Measurements from ENCODE around the gene STOML1. TPM values are rescaled to one million over a fixed set of nuclear protein-coding genes. Genes with fewer than 3 reads are reported as not detected.

The STOML1 gene
- total RNA-seq, 1 donor = 14.1 TPM

- H3K4me2 ChIP-seq (ENCODE audit: insufficient read depth, low read length) = no peak overlapping the region
- H2AFZ ChIP-seq (ENCODE audit: low read length) = no peak overlapping the region
- H3K4me1 ChIP-seq (ENCODE audit: insufficient read depth, low read length) = peaks cover 57% of the 10 kb centered on the region
- no peaks in the 10 kb centered on the region for H3K27me3 ChIP-seq (ENCODE audit: insufficient read depth, low read length)
- TF ChIP-seq CTCF (IDR thresholded peaks at IDR 0.05; ENCODE audit: extremely low read depth, low read depth, low read length) = no peak
- H3K27ac ChIP-seq (ENCODE audit: low read depth, low read length) = no peak overlapping the region
- no peak overlapping the region for H3K4me3 ChIP-seq (ENCODE audit: insufficient read depth, low read length)
- no peaks in the 10 kb centered on the region for H4K20me1 ChIP-seq (ENCODE audit: insufficient read depth, low read length)
- H3K9me3 ChIP-seq (ENCODE audit: low read depth, low read length) = no peaks in the 10 kb centered on the region
- H3K79me2 ChIP-seq (ENCODE audit: insufficient read depth, low read length) = peaks cover 4% of the 10 kb centered on the region
- H3K36me3 ChIP-seq (ENCODE audit: insufficient read depth, low read length) = no peaks in the 10 kb centered on the region
- DNase-seq (ENCODE audit: insufficient read length, low spot score, missing footprints) = no peak
These were observed 6.8 kb downstream of the STOML1 start for GRCh38 chr15:73985101-73985873.

GRCh38 chr15:73984208-73984979 lies 7.7 kb downstream of the STOML1 start:
- Histone ChIP-seq H2AFZ (ENCODE audit: low read length) (no peak overlapping the region), H3K4me1 (ENCODE audit: insufficient read depth, low read length) (peaks cover 48% of the 10 kb centered on the region)

GRCh38 chr15:73983773-73984172 lies 8.3 kb downstream of the STOML1 start:
- no peaks in the 10 kb centered on the region for H3K9me3 ChIP-seq (ENCODE audit: low read depth, low read length)
- no peaks in the 10 kb centered on the region for H3K79me2 ChIP-seq (ENCODE audit: insufficient read depth, low read length)
- H3K4me3 ChIP-seq (ENCODE audit: insufficient read depth, low read length) = no peak overlapping the region
- H2AFZ ChIP-seq (ENCODE audit: low read length) = no peak overlapping the region
- no peak for DNase-seq (ENCODE audit: insufficient read length, low spot score, missing footprints)
- H3K36me3 ChIP-seq (ENCODE audit: insufficient read depth, low read length) = no peaks in the 10 kb centered on the region
- no peaks in the 10 kb centered on the region for H3K27me3 ChIP-seq (ENCODE audit: insufficient read depth, low read length)
- H4K20me1 ChIP-seq (ENCODE audit: insufficient read depth, low read length) = no peaks in the 10 kb centered on the region
- H3K4me1 ChIP-seq (ENCODE audit: insufficient read depth, low read length) = peaks cover 42% of the 10 kb centered on the region
- H3K4me2 ChIP-seq (ENCODE audit: insufficient read depth, low read length) = no peak overlapping the region
- no peak for TF ChIP-seq CTCF (IDR thresholded peaks at IDR 0.05; ENCODE audit: extremely low read depth, low read depth, low read length)
- peak overlapping the region; percentile 98 for H3K27ac ChIP-seq (ENCODE audit: low read depth, low read length)

More at GRCh38 chr15:73984208-73984979, 7.7 kb downstream of the STOML1 start:
- TF ChIP-seq CTCF (IDR thresholded peaks at IDR 0.05; ENCODE audit: extremely low read depth, low read depth, low read length) = no peak
- Histone ChIP-seq H3K9me3 (ENCODE audit: low read depth, low read length) (no peaks in the 10 kb centered on the region), H4K20me1 (ENCODE audit: insufficient read depth, low read length) (no peaks in the 10 kb centered on the region), H3K4me2 (ENCODE audit: insufficient read depth, low read length) (no peak overlapping the region), H3K4me3 (ENCODE audit: insufficient read depth, low read length) (no peak overlapping the region), H3K36me3 (ENCODE audit: insufficient read depth, low read length) (no peaks in the 10 kb centered on the region), H3K27ac (ENCODE audit: low read depth, low read length) (no peak overlapping the region), H3K27me3 (ENCODE audit: insufficient read depth, low read length) (no peaks in the 10 kb centered on the region), H3K79me2 (ENCODE audit: insufficient read depth, low read length) (no peaks in the 10 kb centered on the region)
- DNase-seq (ENCODE audit: insufficient read length, low spot score, missing footprints) = no peak

- H3K27ac ChIP-seq (ENCODE audit: low read depth, low read length) = peak overlapping the region; percentile 98
- no peaks in the 10 kb centered on the region for H3K27me3 ChIP-seq (ENCODE audit: insufficient read depth, low read length)
- no peaks in the 10 kb centered on the region for H3K36me3 ChIP-seq (ENCODE audit: insufficient read depth, low read length)
- H3K9me3 ChIP-seq (ENCODE audit: low read depth, low read length) = no peaks in the 10 kb centered on the region
- no peaks in the 10 kb centered on the region for H3K79me2 ChIP-seq (ENCODE audit: insufficient read depth, low read length)
- no peak for TF ChIP-seq CTCF (IDR thresholded peaks at IDR 0.05; ENCODE audit: extremely low read depth, low read depth, low read length)
- peak overlapping the region; percentile 14 for H2AFZ ChIP-seq (ENCODE audit: low read length)
- H3K4me1 ChIP-seq (ENCODE audit: insufficient read depth, low read length) = peaks cover 37% of the 10 kb centered on the region
- DNase-seq (ENCODE audit: insufficient read length, low spot score, missing footprints) = peak; percentile 95
- H3K4me3 ChIP-seq (ENCODE audit: insufficient read depth, low read length) = peak overlapping the region; percentile 36
- H3K4me2 ChIP-seq (ENCODE audit: insufficient read depth, low read length) = peak overlapping the region; percentile 82
- H4K20me1 ChIP-seq (ENCODE audit: insufficient read depth, low read length) = no peaks in the 10 kb centered on the region
These were observed 8.8 kb downstream of the STOML1 start for GRCh38 chr15:73983211-73983727.
